Kidney tubule cell (primary cell): Measurements from ENCODE around the gene SLBP.

Experiments
- DNase-seq: peaks from one replicate; pipeline ENCODE4 v3.0.0-alpha.2; 2018; ENCODE audit warnings: low spot score

The SLBP gene

GRCh38 chr4:1653776-1654175 is 58.3 kb downstream of the SLBP start:
- no peak for DNase-seq

DNA sequence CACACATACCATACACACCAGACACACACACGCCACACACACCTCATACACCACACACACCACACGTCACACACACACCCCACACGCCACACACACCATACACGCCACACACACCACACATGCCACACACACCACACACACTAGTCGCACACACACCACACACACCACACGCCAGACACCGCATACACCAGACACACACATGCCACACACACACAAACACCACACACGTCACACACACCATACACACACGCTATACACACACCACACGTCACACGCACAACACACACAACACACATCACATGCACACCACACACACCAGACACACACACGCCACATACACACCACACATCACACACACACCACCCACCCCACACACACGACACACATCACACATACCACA is 60.0 kb downstream of the SLBP start:
- DNase-seq, result no peak

DNA sequence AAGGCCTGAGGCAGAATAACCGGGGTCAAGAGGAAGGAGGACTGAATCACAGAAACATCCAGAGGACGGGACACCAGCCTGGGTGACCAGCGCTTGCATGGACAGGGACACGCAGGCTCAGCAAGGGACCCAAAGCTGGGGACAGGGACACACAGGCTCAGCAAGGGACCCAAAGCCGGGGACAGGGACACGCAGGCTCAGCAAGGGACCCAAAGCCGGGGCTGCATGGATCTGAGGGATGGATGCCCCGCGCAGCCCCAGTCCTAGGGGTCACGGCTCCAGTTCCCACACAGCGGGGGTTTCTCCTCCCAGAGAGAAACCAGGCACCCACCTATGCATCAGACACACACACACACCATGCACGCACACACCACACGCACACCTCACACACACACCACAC is 60.5 kb downstream of the SLBP start:
- DNase-seq, result no peak

GRCh38 chr4:1648962-1649361 is 63.2 kb downstream of the SLBP start:
- DNase-seq, result no peak

DNA sequence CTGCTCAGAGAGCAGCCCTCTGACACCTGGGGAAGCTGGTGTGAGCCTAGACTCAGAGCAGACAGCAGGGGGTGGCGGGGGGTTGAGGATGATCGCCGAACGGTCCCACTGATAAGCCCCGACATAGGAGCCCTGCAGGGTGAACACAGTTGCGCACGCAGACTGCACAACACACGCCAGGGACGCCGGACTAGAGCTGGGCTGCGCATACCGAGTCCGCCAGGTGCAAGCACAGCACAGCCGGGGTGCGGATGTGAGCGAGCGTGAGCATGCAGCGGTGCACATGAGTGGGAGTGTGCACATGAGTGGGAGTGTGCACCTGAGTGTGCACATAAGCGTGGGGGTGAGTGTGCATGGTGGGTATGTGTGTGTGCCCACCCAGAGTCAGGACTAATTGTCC is 64.7 kb downstream of the SLBP start:
- no peak for DNase-seq

- DNase-seq, result no peak
Observed at GRCh38 chr4:1646690-1647089, 65.4 kb downstream of the SLBP start.

- DNase-seq, result no peak
Observed at GRCh38 chr4:1644891-1645657, 67.0 kb downstream of the SLBP start.

DNA sequence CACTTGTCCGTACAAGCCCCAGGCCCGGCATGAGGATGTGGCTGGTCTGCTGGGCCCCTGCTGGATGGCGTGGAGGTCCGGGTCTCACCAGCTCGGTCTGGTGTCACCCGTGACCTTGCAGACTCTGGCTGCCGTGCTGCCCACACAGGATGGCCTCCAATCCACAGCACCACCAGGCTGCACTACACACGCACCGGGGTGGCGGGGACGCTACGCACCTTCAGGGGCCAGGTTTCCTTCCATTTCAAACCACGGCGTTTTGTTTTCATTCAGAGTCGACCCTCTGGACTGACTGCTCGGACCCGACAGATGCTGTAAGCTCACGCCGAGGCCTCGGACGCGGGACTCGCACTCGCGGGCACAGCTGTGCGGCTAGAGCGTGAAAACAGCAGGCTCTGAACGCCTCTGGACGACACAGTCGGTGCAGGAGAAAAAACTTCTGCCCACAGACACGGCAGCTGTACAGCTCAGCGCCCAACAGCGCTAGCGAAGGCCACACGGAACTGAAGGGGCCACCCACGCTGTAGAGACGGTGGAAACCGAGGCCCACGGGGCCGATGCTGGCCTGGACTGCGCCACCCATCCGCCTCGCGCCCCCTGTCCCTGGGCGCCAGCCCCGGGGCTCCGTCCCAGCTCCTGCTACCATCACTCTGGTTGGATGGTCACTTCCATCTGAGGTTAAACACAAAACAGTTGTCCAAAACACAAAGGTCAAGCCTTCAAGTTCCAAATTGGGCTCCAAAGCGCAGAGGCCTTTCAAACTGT is 68.0 kb downstream of the SLBP start:
- DNase-seq, result no peak
